Nephron progenitor cell (in vitro differentiated cells): ENCODE results near the gene HOXA7.

ENCODE experiments used
- DNase-seq: peaks from one replicate; pipeline ENCODE4 v3.0.0; 2021
- H3K27ac Mint-ChIP-seq: 2 replicates; pipeline ENCODE4 v1.8.0; 2021; ENCODE audit warnings: mild to moderate bottlenecking, moderate library complexity, mixed read lengths
- H3K27me3 Mint-ChIP-seq: 2 replicates; pipeline ENCODE4 v1.8.0; 2021; ENCODE audit warnings: mild to moderate bottlenecking, low read depth, mixed read lengths; ENCODE audit not compliant: poor library complexity
- H3K36me3 Mint-ChIP-seq: 2 replicates; pipeline ENCODE4 v1.8.0; 2021; ENCODE audit warnings: low read depth, mixed read lengths
- H3K4me1 Mint-ChIP-seq: 2 replicates; pipeline ENCODE4 v1.8.0; 2021; ENCODE audit warnings: mixed read lengths
- H3K4me3 Mint-ChIP-seq: 2 replicates; pipeline ENCODE4 v1.8.0; 2021; ENCODE audit warnings: mild to moderate bottlenecking, moderate library complexity, mixed read lengths
- H3K9me3 Mint-ChIP-seq: 2 replicates; pipeline ENCODE4 v1.8.0; 2021; ENCODE audit warnings: mild to moderate bottlenecking, moderate library complexity, mixed read lengths
- TF ChIP-seq, protein P1 (sequence below): fragments of 200-600 bp; sonication (generic); IDR thresholded peaks from 2 replicates; pipeline ENCODE4 v1.5.0; 2021; ENCODE audit warnings: antibody characterized with exemption

Gene HOXA7

DNA sequence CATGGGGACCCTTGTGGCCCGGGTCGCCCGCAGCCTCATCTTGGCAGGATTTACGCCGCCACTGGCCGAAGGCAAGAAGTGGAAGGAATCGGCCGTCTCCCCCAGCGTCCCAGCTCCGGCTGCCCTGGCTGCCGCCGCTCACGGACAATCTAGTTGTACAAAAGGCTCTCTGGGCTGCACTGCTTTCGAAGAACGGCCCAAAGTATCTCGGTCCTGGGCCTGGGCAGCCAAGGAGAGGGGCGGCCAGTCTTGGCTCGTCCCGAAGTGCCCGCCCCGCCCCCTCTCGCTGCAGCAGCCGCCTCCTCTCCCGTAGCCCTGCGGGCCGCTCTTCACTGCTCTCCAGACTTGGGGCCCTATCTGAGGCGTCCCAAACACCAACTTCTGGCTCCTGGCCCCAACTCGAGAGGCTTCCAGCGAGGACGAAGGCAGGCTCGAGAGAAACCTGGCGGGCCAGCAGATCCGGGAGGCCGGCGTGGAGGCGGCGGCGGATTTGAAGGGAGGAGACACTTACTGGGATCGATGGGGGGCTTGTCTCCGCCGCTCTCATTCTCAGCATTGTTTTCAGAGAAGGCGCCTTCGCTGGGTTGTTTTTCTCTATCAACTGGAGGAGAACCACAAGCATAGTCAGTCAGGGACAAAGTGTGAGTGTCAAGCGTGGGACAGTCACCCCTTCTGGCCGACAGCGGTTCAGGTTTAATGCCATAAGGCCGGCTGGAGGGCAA is 8.1 kb upstream of the HOXA7 start:
- peak; percentile 62 for DNase-seq
- Mint-ChIP-seq H3K9me3 (no peaks in the 10 kb centered on the region), H3K4me3 (peak overlapping the region; percentile 97), H3K27me3 (peaks cover 9% of the 10 kb centered on the region), H3K4me1 (peaks cover 24% of the 10 kb centered on the region), H3K27ac (peak overlapping the region; percentile 99), H3K36me3 (peaks cover 60% of the 10 kb centered on the region)
- TF ChIP-seq, protein P1, sequence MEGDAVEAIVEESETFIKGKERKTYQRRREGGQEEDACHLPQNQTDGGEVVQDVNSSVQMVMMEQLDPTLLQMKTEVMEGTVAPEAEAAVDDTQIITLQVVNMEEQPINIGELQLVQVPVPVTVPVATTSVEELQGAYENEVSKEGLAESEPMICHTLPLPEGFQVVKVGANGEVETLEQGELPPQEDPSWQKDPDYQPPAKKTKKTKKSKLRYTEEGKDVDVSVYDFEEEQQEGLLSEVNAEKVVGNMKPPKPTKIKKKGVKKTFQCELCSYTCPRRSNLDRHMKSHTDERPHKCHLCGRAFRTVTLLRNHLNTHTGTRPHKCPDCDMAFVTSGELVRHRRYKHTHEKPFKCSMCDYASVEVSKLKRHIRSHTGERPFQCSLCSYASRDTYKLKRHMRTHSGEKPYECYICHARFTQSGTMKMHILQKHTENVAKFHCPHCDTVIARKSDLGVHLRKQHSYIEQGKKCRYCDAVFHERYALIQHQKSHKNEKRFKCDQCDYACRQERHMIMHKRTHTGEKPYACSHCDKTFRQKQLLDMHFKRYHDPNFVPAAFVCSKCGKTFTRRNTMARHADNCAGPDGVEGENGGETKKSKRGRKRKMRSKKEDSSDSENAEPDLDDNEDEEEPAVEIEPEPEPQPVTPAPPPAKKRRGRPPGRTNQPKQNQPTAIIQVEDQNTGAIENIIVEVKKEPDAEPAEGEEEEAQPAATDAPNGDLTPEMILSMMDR = no peak

DNA sequence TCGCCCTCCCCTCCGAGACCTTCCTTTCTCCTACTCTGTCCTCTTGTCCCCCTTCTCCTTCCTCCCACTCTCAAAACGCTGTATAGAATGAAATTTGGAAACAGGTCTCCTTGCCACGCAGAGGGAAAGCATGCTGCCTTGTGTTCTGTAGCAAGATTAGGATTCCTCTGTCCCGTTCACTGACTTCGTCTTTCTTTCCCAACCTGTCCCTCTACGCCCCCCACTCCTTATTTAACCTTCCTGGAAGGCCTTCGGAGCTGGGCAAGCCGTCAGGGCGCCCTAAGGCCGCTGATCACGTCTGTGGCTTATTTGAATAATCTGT is 7.5 kb upstream of the HOXA7 start:
- peak overlapping the region; percentile 97 for H3K4me3 Mint-ChIP-seq
- DNase-seq = no peak
- peaks cover 9% of the 10 kb centered on the region for H3K27me3 Mint-ChIP-seq
- H3K27ac Mint-ChIP-seq = peak overlapping the region; percentile 99
- peaks cover 29% of the 10 kb centered on the region for H3K4me1 Mint-ChIP-seq
- H3K36me3 Mint-ChIP-seq = peaks cover 59% of the 10 kb centered on the region
- H3K9me3 Mint-ChIP-seq = no peaks in the 10 kb centered on the region
- TF ChIP-seq, protein P1 = no peak

DNA sequence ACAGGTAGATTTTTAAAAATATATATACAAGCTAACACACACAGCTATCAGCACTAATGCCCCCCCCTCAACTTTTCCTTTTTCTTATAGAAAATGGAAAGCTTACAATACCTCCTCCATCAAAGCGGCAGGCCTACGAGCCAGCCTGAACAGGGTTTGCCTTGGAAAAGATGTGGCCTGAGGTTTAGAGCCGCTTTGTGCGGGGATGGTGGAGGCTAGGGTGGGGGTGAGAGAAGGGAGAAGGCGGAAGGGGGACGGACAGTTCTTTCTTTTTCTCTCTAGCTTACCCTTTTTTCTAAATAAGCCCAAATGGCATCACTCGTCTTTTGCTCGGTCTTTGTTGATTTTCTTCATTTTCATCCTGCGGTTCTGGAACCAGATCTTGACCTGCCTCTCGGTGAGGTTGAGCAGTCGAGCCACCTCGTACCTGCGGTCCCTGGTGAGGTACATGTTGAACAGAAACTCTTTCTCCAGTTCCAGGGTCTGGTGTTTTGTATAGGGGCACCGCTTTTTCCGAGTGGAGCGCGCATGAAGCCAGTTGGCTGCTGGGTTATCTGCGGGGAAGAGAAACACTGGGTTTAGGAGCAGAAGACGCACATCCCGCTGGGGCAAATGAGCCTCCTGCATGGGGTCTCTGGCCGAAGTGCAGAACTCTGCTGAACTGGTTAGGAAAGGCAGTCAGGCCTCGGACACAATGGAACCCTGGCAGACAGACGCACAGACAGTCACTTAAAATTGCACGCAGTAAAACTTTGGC is 7.0 kb upstream of the HOXA7 start:
- peak overlapping the region; percentile 97 for H3K4me3 Mint-ChIP-seq
- peaks cover 54% of the 10 kb centered on the region for H3K36me3 Mint-ChIP-seq
- H3K27me3 Mint-ChIP-seq = peaks cover 5% of the 10 kb centered on the region
- peaks cover 33% of the 10 kb centered on the region for H3K4me1 Mint-ChIP-seq
- no peaks in the 10 kb centered on the region for H3K9me3 Mint-ChIP-seq
- DNase-seq = peak; percentile 4
- peak overlapping the region; percentile 99 for H3K27ac Mint-ChIP-seq
- TF ChIP-seq, protein P1 = no peak

DNA sequence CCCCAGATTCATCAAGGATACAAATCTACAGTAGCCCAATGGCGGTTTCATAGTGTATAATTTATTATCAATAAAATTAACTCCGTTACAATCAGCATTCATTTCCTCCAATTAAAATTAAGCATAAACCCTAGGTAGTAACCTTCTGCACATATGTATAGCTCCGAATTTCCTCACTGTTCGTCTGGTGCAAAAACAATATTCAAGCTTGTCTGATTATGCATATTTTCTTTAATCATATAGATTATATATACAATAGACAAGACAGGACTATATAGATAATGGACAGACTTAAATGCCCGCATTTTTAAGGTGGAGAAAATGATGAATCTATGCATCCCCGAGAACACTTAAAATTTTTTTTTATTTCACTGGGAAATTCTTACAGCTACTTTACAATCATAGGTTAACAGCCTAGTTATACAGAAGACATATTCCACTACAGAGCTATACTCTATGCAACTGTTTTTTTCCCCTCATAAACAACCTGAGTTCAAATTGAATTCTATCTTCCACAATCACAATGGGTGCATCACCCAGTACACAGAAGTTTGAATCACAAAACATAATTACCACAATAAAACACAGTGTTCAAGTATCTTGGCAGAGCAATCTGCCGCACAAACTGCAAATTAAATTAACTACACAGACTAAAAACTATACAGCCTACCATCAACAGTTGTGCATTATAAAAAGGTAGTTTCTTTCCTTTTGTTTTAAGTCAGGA is 6.2 kb upstream of the HOXA7 start:
- no peak for DNase-seq
- Mint-ChIP-seq H3K9me3 (no peaks in the 10 kb centered on the region), H3K36me3 (peaks cover 46% of the 10 kb centered on the region), H3K27ac (peak overlapping the region; percentile 99), H3K27me3 (peaks cover 5% of the 10 kb centered on the region), H3K4me1 (peaks cover 36% of the 10 kb centered on the region), H3K4me3 (peak overlapping the region; percentile 97)
- TF ChIP-seq, protein P1 = no peak

DNA sequence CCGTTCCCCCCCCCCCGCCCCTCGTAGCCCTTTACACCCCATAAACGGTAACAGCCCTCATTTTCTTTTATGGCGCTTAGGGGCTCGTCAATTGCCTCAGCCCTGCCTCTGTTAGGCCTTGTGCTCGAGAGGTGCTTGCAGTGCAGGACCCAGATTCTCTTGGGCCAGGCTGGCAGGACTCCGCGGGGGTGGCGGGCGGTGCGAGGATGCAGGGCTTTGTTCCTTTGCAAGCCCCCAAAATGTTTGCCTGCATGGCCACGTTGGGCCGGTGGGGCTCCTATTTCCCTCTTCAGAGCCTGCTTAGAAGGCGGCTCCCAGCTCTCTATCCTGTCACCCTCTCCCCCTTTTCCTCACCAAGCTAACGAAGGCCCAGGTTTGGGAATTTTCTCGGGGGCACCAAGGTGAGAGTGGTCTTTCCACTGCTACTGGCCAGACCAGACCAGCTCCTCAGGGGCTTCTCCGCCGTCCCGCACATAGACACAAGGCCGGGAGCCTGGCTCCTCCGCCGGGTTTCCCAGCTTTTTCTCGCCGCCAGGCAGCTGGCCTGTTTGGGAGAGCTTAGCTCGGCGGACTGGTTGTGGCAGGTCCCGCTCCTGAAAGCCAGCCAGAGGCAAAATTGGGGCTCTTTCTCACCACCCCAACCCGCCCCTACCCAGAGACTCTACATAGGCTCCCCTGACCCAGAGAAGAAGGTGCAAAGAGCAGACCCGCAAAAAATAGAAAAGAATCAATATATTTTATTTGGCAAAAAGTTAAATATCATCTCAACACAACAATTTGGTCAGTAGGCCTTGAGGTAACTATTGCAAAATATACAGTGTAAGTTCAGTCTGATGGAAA is 5.5 kb upstream of the HOXA7 start:
- Mint-ChIP-seq H3K4me3 (peak overlapping the region; percentile 97), H3K27me3 (peaks cover 5% of the 10 kb centered on the region), H3K36me3 (peaks cover 39% of the 10 kb centered on the region), H3K27ac (peak overlapping the region; percentile 99), H3K4me1 (peaks cover 31% of the 10 kb centered on the region), H3K9me3 (no peaks in the 10 kb centered on the region)
- TF ChIP-seq, protein P1 = no peak
- DNase-seq = peak; percentile 57
